ENCODE data around the gene NCKAP5L.

- TF ChIP-seq CTCF (IDR thresholded peaks at IDR 0.05) (no peak), POLR2A (IDR thresholded peaks at IDR 0.05) (no peak)
Measured at GRCh38 chr12:49823350-49823749, 4.9 kb downstream of the NCKAP5L start.

All from testis (tissue), 2 donors.